GF-D8 (cell line): ENCODE data around the gene DUSP28.

ENCODE experiments used
- DNase-seq: peaks from one replicate; lab custom pipeline; 2025; lab: John Stamatoyannopoulos, UW

Gene DUSP28

GRCh38 chr2:240600451-240600961, 40.3 kb downstream of the DUSP28 start:
- DNase-seq = no peak

GRCh38 chr2:240601061-240601830, 41.1 kb downstream of the DUSP28 start:
- DNase-seq = no peak

GRCh38 chr2:240601831-240602160, 41.6 kb downstream of the DUSP28 start:
- DNase-seq = no peak

GRCh38 chr2:240602266-240603050, 42.3 kb downstream of the DUSP28 start:
- DNase-seq = no peak

- DNase-seq = no peak
These were observed 43.1 kb downstream of the DUSP28 start for GRCh38 chr2:240603081-240603835.

GRCh38 chr2:240603846-240604245, 43.7 kb downstream of the DUSP28 start:
- DNase-seq = no peak

- peak; percentile 12 for DNase-seq
These were observed 44.3 kb downstream of the DUSP28 start for GRCh38 chr2:240604291-240604938.

GRCh38 chr2:240604939-240605716, 45.0 kb downstream of the DUSP28 start:
- no peak for DNase-seq

GRCh38 chr2:240605867-240606743, 45.9 kb downstream of the DUSP28 start:
- DNase-seq = no peak

GRCh38 chr2:240611601-240612210, 51.5 kb downstream of the DUSP28 start:
- peak; percentile 78 for DNase-seq
